HG02759 (cell line): ENCODE results near the gene RRP36.

Source experiments
- ATAC-seq: cut with Tn5 transposase; IDR thresholded peaks from one replicate; pipeline ENCODE4 v1.9.1; 2021; ENCODE audit warnings: mild to moderate bottlenecking, moderate library complexity; ENCODE audit not compliant: unreplicated experiment

Gene RRP36

DNA sequence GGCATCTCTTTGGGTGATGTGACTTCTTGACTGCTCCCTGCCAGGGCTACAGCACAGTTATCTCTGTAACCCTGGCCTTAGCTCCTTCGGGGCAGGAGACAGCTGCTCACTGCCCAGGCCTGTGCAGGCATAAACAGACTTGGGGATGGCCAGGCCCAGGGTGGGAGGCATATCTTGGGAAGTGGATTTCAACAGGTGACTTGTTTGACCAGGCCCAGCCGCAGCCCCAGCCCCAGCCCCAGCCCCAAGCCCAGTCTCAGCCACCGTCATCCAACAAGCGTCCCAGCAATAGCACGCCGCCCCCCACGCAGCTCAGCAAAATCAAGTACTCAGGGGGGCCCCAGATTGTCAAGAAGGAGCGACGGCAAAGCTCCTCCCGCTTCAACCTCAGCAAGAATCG lies 15.2 kb upstream of the RRP36 start:
- ATAC-seq: no peak

DNA sequence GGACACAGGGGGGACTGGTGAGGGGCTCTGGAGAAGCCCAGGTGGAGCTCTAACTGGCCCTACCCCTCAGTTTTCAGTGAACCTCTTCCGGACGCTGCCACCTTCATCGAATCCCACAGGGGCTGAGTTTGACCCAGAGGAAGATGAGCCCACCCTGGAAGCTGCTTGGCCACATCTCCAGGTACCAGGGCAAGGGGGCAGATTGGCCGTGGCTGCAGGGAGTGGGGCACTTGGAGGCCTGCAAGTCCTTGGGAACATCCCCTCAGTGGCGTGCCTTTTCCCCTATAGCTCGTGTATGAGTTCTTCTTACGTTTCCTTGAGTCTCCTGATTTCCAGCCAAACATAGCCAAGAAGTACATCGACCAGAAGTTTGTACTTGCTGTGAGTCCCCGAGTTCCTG lies 14.3 kb upstream of the RRP36 start:
- ATAC-seq: no peak

DNA sequence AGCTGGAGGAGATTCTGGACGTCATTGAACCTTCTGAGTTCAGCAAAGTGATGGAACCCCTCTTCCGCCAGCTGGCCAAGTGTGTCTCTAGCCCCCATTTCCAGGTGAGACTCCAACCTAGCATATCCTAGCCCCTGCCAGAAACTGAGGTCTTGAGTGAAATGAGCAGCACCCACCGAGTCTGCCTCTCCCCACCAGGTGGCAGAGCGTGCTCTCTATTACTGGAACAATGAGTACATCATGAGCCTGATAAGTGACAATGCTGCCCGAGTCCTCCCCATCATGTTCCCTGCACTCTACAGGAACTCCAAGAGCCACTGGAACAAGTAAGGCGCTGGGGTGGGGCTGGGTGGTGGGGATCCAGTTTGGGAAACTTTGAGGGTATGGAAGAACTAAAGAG lies 12.3 kb upstream of the RRP36 start:
- no peak for ATAC-seq

DNA sequence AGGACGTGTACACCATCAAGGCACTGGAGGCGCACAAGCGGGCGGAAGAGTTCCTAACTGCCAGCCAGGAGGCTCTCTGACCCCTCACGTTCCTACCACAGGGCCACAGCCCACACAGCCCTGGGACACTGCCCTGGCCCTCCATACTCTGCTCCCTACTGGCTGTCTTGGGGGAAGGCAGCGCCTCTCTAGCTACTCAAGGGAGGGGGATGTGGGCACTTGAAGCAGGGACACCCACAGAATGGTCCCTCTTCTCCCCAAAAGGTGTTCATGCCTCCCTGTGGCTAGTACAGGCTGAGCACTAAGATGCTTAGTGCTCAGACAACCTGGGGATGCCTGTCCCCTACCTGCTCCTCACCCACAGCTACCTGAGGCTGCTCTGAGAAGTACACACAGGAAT lies 10.2 kb upstream of the RRP36 start:
- ATAC-seq: no peak

DNA sequence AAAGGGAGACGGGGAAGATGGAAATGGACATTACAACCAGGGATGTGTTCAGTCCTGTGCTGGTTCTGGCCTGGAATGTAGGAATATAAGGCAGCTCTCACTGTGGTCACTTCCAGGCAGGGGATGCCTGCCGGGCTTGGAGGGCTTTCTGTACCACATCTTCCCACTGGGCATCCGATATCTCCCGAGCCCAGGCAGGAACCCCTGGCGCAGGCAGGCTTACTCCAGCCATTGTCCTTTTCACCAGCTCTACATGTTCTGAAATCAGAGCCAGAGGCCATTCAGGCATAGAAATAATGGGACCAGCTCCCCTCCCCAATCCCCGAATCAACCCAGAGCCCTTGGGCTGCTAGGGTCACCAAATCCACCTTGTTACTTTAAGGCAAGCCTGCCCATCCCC lies 9.1 kb upstream of the RRP36 start:
- no peak for ATAC-seq

DNA sequence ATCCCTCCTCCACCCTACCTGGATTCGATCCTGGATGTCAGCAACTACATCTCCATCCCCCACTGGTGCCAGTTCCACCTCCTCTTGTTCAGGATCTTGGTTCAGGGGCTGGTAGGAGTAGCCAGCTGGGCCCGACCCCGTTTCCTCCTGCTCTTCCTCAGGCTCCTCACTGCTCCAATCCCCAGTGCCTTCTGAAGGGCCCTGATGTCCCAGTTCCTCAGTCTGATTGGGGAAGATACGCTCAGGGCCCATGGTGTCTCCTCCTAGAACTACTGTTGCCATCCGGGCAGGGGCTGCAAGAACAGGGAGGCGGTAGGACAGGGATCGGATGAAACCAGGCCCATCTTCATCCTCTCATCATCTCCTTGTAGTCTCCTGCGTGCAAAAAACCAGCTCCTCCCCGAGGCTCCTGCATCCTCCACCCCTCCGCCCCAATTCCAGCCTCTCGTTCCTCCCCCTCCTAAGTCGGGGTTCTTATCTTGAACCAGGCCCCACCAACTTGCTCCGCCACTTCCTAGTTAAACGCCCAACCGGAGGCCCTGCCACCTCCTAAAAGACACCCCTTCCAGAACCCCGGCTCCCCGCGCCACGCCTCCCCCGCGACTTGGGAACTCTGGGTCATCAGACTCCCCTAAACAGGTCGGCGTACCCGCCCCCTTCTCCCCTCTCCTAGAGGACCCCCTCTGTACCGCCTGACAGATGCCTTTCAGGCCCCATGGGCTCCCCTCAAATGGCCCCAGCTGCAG lies 8.2 kb upstream of the RRP36 start:
- ATAC-seq: peak; percentile 4

DNA sequence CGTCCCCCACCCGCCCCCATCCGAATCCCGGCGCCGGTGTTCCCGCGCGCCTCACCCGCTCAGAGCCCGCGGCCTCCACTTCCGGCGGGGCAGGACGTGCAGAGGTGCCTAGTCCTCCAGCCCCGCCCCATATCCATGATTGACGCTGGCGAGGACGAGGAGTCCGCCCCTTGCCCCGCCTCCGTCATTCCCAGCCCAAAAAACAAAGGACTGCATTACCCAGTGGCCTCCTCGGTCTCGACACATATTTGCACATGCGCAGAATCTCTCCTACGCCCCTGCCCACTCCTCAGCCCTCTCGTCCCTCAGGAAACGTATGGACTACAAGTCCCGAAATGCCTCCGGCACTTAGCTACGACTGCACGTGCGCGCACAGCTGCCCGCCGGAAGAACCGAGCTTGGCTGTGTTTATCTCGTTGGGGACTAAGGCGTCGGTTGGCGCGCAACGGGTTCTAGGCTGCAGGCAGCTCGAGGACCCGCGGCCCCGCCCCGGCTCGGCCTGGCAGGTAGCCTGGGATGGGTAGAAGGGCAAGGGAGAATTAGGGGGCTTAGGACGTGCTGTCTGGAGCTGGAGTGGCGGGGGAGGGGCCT lies 7.5 kb upstream of the RRP36 start, which contains the start of the genes KLHDC3 and MEA1:
TSS of gene KLHDC3 (plus strand) at position 407 of the 591 bp plus-strand sequence. CDS start 2,944 bp downstream, outside the sequence.
TSS of gene MEA1 (minus strand) at position 104 of the 591 bp plus-strand sequence. CDS start 133 bp downstream, outside the sequence.
- ATAC-seq: peak; percentile 90

DNA sequence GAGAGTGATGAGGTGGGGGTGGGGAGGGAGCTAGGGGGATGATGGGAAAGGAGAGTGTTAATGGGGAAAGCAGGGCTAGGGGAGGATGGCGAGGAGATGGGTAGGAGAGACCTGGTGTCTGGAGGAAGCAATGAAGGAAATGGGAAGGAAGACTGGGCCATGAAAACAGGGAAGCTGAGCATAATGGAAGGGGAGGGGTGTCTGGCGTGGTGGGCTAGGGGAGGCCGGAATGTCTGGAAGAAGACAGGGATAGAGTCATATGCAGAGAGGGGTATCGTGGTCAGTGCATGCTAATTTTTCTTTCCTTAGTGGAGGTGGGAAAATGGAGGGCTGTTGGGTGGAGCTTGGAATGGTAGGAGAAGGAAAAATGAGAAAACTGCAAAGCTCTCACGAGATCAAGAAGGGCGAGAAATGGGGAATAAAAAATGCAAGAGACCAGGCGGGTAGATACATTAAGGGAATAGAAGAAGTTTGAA lies 7.0 kb upstream of the RRP36 start:
- no peak for ATAC-seq

DNA sequence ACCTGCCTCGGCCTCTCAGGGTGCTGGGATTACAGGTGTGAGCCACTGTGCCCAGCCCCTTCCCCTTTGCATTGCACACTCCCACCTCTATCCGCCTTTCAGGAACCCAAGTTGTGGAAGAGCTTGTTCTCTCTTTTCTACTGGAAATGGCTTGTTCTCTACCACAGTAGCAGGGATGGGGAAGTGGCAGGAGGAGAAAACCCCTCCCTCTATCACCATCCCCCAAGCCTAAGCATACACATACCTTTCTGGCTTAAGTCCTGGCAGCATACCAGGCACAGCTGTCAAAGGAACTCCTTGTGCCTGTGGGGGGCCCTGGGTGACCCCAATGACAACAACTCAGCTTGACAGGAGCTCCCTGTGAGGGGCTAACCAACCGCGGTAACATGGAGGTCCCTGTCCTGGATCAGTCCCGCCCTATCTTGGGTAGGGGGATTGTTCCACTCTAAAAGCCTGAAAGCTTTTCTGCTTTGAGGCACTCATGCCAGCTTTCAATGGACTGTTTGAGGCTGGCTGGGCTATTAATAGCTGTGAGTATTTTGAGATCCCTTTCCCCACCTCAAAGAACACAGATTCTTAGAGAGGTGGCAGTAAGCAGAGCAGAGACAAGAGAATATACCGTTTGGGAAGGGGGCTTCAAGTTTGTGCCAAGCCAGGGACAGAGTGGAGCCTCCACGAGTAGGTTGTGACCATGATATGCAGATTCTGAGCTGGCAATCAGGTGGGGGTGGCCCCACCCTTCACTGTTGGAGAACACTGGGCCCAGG lies 5.1 kb upstream of the RRP36 start:
- no peak for ATAC-seq

DNA sequence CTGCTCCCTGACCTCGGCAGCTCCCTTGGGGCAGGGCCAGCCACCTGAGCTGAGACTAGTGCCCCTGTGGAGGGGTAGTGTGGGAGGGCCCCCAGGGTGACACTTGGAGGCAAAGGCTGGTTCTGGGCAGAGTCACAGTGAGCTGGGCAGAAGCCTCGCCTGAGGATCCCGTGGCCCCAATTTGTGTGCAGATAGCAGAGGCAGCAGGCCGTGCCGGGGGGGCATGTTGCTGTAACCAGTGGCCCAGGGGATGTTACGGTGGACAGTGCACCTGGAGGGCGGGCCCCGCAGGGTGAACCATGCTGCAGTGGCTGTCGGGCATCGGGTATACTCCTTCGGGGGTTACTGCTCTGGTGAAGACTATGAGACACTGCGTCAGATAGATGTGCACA lies 4.5 kb upstream of the RRP36 start:
- no peak for ATAC-seq

DNA sequence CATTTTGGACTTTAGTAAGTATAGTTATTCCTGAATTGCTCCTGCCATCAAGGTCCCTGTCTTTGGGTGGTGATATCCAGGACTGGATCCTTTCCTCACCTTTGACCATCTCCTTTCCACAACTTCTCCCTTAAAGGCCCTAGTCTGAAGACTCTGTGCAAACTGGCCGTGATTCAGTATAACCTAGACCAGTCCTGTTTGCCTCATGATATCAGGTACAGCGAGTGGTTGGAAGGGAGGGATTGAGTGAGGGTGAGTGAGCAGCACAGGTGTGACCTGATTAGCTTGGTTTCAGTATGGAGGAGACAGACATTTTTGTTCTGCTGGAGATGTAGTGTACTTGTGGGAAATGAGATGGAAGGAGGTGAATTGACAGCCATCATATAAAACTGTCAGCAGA lies 2.3 kb upstream of the RRP36 start:
- no peak for ATAC-seq

DNA sequence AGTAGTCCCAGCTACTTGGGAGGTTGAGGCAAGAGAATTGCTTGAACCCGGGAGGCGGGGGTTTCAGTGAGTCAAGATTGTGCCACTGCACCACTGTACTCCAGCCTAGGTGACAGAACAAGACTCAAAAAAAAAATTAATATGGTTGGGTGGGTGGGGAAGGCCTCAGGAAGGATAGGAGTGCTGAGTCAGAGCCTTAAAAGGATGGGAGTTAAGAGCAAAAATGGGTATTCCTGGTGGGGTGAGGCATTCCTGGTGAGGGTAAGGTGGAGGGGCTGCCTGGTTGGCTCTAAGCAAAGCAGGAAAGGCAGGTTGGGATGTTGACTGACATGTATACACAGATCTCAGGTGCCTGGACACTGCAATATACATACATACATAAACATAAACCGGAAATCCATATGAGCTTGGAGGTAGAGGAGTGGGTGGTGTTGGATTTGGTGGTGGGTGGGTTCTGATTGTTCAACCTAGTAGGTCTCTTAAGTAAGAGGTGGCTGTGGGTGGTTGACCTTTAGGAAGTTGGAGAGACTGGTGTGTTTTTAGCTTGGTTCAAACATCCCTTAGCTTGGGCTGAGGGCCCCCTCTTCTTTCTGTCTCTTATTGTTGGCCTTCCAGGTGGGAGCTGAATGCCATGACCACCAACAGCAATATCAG lies 1.2 kb upstream of the RRP36 start:
- no peak for ATAC-seq

DNA sequence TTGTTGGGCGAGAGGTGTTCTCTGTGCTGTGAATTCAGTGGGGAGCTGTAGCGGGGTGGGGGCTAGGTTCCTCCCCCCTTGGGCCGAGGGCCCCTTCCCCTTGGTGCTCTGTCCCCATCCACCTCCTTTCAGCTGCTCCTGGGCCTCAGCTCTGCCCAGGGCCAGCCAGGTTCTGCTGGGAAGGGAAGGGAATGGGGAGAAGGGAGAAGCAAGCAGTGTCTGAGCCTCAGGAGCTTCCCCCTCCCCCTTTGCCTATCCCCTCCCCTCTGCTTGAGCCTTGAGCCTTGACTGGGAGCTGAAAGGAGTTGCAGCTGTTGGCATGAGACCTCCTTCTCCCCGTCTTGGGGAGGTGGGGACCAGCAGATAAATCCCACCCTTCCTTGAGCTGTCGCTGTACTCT lies 576 bp upstream of the RRP36 start:
- ATAC-seq: no peak

DNA sequence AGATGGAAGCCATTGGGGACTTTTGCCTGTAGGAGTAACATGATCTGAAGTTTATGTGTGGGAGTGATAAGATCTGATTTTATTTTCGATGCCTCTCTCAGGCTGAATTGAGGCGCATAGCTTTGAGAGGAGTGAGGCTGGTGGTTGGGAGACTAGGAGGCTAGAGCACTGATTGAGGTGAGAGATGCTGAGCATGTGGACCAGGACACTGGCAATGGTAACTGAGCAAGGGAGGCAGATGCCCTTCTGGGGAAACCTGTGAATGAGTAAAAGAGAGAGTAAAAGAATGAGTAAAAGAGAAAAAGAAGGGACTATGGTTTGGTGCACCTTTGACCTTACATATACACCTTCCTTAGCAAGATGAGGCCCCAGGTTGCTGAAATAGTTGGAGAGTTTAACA lies 3.0 kb downstream of the RRP36 start:
- ATAC-seq: no peak

DNA sequence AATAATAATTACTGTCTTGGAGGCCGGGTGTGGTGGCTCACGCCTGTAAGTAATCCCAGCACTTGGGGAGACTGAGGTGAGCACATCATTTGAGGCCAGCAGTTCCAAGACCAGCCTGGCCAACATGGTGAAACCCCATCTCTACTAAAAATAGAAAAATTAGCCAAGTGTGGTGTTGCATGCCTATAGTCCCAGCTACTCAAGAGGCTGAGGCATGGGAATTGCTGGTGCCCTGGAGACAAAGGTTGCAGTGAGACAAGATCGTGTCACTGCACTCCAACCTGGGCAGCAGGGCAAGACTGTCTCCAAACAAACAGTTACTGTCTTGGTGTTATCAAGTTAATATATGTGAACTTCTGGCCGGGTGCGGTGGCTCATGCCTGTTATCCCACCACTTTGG lies 4.9 kb downstream of the RRP36 start:
- ATAC-seq: no peak

DNA sequence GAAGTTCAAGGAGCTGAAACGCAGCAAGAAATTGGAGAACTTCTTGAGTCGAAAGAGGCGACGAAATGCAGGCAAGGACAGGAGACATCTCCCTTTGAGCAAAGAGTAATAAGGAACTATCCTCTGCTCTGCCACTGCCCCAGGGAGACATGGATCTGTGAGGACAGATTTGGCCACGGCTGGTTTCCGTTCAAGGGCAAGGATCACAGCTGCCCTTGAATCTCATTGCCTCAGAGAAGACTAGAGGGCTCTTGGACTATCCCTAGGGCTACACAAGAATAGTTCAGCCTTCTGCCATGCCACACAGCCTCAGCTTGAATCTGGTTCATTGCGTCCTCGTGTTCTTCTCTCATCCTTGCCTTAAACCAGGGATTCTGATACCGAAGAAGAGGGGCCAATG lies 7.7 kb downstream of the RRP36 start:
- ATAC-seq: no peak

DNA sequence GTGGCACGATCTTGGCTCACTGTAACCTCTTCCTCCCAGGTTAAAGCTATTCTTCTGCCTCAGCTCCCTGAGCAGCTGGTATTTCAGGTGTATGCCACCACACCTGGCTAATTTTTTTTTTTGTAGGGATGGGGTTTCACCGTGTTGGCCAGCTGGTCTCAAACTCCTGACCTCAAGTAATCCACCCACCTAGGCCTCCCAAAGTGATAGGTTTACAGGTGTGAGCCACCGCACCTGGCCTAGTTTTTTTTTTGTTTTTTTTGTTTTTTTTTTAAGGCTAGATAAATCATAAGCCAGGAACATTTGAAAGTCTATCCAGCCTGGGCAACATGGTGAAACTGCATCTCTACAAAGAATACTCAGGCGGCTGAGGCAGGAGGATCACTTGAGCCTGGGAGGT lies 10.9 kb downstream of the RRP36 start:
- ATAC-seq: no peak

DNA sequence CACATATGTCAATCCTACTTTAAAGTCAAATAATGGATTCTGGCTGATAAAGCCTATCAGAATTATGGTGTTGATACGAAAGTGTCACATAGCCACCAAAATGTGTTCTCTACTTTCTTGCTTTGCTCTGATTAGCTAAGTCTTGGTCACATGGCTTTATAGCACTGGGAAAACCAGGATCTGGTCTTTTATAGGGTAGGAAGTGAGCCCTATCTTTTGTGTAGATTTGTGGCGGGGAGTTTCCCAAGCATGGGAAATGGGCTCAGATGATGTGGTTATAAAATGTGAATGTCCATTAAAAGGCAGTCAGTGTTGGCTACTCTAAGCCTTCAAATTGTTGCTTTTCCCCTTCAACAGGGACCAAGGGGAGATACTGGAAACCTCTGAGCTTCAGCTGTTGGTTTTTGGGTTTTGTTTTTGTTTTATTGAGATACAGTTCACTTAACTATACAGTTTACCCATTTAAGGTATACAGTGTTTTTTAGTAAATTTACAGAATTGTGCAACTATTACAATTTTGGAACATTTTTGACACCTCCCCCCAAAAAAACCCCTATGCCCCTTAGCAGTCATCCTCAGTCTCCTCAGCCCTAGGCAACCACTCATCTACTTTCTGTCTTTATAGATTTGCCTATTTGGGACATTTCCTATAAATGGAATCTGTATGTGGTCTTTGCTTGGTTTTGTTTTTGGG lies 12.2 kb downstream of the RRP36 start:
- no peak for ATAC-seq

DNA sequence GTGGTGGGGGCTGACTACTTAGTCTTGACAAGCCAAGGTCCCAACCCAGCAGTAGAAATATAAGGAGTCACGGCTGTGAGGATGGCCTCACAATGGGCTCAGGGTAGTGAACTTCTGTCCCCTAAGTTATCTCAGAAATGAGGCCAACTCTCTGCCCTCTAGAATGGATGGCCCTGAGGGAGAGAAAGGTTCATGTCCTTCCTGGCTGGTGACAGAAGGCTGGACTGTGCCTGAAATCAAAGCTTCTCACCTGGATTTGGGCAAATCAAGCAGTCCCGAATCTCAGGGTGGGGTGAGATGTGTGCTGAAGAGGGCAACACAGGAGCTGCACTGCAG lies 12.7 kb downstream of the RRP36 start:
- no peak for ATAC-seq

DNA sequence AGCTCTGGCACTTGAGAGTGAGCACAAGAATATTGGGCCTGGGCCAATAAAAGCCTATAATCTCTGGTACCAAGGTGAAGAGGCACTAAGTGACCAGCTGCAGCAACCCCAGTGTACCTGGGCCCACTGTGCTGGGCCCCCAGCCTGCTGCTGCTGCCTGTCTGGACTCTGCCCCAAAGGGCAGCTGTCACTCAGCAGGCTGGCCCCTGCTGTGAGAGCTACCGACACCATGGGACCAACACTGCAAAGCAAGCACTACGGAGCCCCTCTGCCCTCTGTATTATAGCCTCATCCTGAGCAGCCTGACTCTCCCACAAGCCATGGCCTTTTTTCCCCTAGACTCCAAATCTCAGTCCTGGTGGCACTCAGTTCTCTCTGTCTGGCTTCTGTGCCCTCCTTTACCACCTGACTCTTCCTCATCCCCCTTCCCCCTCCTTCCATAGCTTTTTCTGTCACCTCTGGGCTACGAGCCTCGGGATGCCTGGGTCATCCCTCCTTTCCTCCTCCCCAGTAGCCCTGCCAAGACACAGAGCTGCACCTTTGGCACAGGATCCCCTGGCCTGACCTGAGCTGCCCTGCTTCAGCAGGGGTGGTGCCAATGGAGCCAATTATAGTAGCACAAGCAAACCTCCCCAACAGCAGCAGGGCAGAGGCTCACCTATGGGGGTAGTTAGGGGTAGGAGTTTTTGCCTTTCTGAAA lies 14.2 kb downstream of the RRP36 start:
- ATAC-seq: no peak
